A549 treated with Hydrocortisone at 1 μM for 4 hours (cell line): ENCODE measurements around the gene PTHLH. TPM values are rescaled to one million over a fixed set of nuclear protein-coding genes. Genes with fewer than 3 reads are reported as not detected.

Experiments
- total RNA-seq: library from RNA; stranded (reverse); fragments of 200-300 nt; extraction: Qiagen RNA extraction; gene quantifications from 5 replicates; pipeline ENCODE4 v1.2.3, GENCODE V29; 2022

The PTHLH gene
- 12.1 to 13.9 TPM (median 13.2 TPM) in 5 replicates for total RNA-seq

DNA sequence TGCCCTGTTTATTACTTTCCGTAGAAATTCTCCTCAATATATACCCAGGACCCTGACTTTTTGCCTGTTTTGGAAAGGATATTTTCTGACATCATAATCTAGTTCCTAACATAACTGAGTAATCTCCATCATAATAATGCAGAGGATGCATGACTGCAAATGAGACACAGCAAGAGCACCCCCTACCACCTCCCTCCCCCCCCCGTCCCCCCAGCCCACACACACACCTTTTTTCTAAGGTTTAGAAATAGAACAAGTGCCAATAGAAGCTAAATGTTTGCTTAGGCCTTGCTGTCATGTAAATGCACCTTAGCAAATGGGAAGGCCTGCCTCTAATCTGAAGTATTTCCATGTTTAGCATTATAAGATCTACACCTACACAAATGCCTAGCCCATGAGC is at the start of gene PTHLH:
PTHLH (minus strand) TSS at position 13 of the 400 bp plus-strand sequence. CDS start 3,239 bp downstream, outside the sequence.

Other genes starting within 250 kb of the PTHLH start
- gene KLHL42, start 192.5 kb downstream of the PTHLH start, total RNA-seq: 15.7 to 21.5 TPM (median 19.7 TPM) in 5 replicates
- not detected in 5 replicates for gene MANSC4, start 192.5 kb downstream of the PTHLH start, total RNA-seq
- 16.5 to 25.0 TPM (median 21.8 TPM) in 5 replicates for gene CCDC91, start 217.7 kb upstream of the PTHLH start, total RNA-seq